DND-41 (cell line): ENCODE results near the gene PGBD5.

Source experiments
- ATAC-seq: fragments of 200-7000 bp; cut with Tn5 transposase; 3 replicates; pipeline ENCODE4 v1.9.1; 2021; ENCODE audit warnings: low read depth; ENCODE audit not compliant: insufficient read depth
- DNase-seq: peaks from one replicate; pipeline ENCODE4 v3.0.0-alpha.2; 2020
- H2AFZ ChIP-seq: 2 replicates; pipeline ENCODE4 v1.6.0; 2012; ENCODE audit warnings: low read depth, low read length
- H3K27ac ChIP-seq: 2 replicates; pipeline ENCODE4 v1.5.1; 2012; ENCODE audit warnings: low read length, inconsistent platforms
- H3K27me3 ChIP-seq: fragments of 200-600 bp; sonication (generic); 2 replicates; pipeline ENCODE4 v1.6.0; 2012; ENCODE audit warnings: low read length, mild to moderate bottlenecking, inconsistent platforms; ENCODE audit not compliant: insufficient read depth, poor library complexity
- H3K36me3 ChIP-seq: 2 replicates; pipeline ENCODE4 v1.5.1; 2012; ENCODE audit warnings: low read length, inconsistent platforms; ENCODE audit not compliant: insufficient read depth
- H3K4me1 ChIP-seq: 2 replicates; pipeline ENCODE4 v1.5.1; 2012; ENCODE audit warnings: mild to moderate bottlenecking, low read length; ENCODE audit not compliant: insufficient read depth
- H3K4me2 ChIP-seq: 2 replicates; pipeline ENCODE4 v1.6.0; 2012; ENCODE audit warnings: mild to moderate bottlenecking, moderate library complexity, low read length, inconsistent platforms; ENCODE audit not compliant: insufficient read depth
- H3K4me3 ChIP-seq, 2 experiments: fragments of 200-600 bp in 1 of 2; shearing (Covaris generic) in 1 of 2; 2 replicates each; pipeline ENCODE4 v1.5.1; 2012 to 2016; ENCODE audit warnings: inconsistent platforms in 2 of 2, low read length in 2 of 2, mild to moderate bottlenecking in 2 of 2, low read depth in 1 of 2, moderate library complexity in 1 of 2
- H3K79me2 ChIP-seq: 2 replicates; pipeline ENCODE4 v1.6.0; 2012; ENCODE audit warnings: low read length, inconsistent platforms; ENCODE audit not compliant: insufficient read depth
- H3K9ac ChIP-seq: 2 replicates; pipeline ENCODE4 v1.6.0; 2012; ENCODE audit warnings: low read depth, mild to moderate bottlenecking, inconsistent platforms, low read length, moderate library complexity
- H3K9me3 ChIP-seq: 2 replicates; pipeline ENCODE4 v1.5.1; 2012; ENCODE audit warnings: low read length, moderate library complexity, mild to moderate bottlenecking, inconsistent platforms; ENCODE audit not compliant: insufficient read depth, severe bottlenecking
- H4K20me1 ChIP-seq: 2 replicates; pipeline ENCODE4 v1.6.0; 2012; ENCODE audit warnings: low read length; ENCODE audit not compliant: insufficient read depth
- CTCF ChIP-seq: IDR thresholded peaks from 2 replicates; pipeline ENCODE4 v1.5.1; 2012; ENCODE audit warnings: borderline replicate concordance, low read length, moderate library complexity, mild to moderate bottlenecking; ENCODE audit not compliant: poor library complexity, severe bottlenecking; ENCODE audit errors: extremely low read depth
- EZH2 ChIP-seq: IDR thresholded peaks from 3 replicates; pipeline ENCODE4 v1.6.1; 2012; ENCODE audit warnings: borderline replicate concordance, low read depth, mild to moderate bottlenecking, moderate library complexity, low read length, inconsistent platforms; ENCODE audit not compliant: severe bottlenecking

Gene PGBD5

GRCh38 chr1:230332061-230332460, 94.1 kb downstream of the PGBD5 start:
- no peaks in the 10 kb centered on the region; the same call in 1 of the 2 replicates for H4K20me1 ChIP-seq
- no peaks in the 10 kb centered on the region for H3K9me3 ChIP-seq
- H3K27ac ChIP-seq, result no peak overlapping the region
- H3K9ac ChIP-seq, result no peak overlapping the region
- H3K4me3 ChIP-seq, result no peak overlapping the region
- no peaks in the 10 kb centered on the region for H3K4me1 ChIP-seq
- no peaks in the 10 kb centered on the region for H3K36me3 ChIP-seq
- H3K4me2 ChIP-seq, result no peak overlapping the region
- DNase-seq (no peak), ATAC-seq (no peak)
- no peaks in the 10 kb centered on the region for H3K79me2 ChIP-seq
- no peak overlapping the region for H2AFZ ChIP-seq
- TF ChIP-seq CTCF, result no peak
- TF ChIP-seq EZH2, result no peak
- no peaks in the 10 kb centered on the region for H3K27me3 ChIP-seq

- DNase-seq, result no peak
- Histone ChIP-seq H3K9ac (no peak overlapping the region), H3K9me3 (no peaks in the 10 kb centered on the region), H4K20me1 (no peaks in the 10 kb centered on the region), H3K4me2 (no peak overlapping the region), H3K79me2 (no peaks in the 10 kb centered on the region), H3K4me3 (no peak overlapping the region), H3K36me3 (no peaks in the 10 kb centered on the region), H3K4me1 (no peaks in the 10 kb centered on the region), H3K27me3 (peaks cover 4% of the 10 kb centered on the region), H3K27ac (no peak overlapping the region), H2AFZ (no peak overlapping the region)
- ATAC-seq, result no peak
- TF ChIP-seq EZH2 (no peak), CTCF (no peak)
Observed at GRCh38 chr1:230330157-230330556, 96.0 kb downstream of the PGBD5 start.

GRCh38 chr1:230328342-230329015, 97.7 kb downstream of the PGBD5 start:
- TF ChIP-seq EZH2 (no peak), CTCF (no peak)
- Histone ChIP-seq H3K9ac (no peak overlapping the region), H3K27me3 (peaks cover 9% of the 10 kb centered on the region), H3K36me3 (no peaks in the 10 kb centered on the region), H3K79me2 (no peaks in the 10 kb centered on the region), H3K4me1 (no peaks in the 10 kb centered on the region), H3K9me3 (no peaks in the 10 kb centered on the region), H3K4me2 (no peak overlapping the region), H3K4me3 (no peak overlapping the region), H4K20me1 (no peaks in the 10 kb centered on the region), H2AFZ (no peak overlapping the region), H3K27ac (no peak overlapping the region)
- ATAC-seq (no peak), DNase-seq (no peak)
